ENCODE data around the gene SRRM1.
"Not testable (repeated sequence)": the region's sequence is repeated elsewhere in the genome, so short reads cannot be mapped to it uniquely, and the experiment has no call there.

Gene SRRM1

DNA sequence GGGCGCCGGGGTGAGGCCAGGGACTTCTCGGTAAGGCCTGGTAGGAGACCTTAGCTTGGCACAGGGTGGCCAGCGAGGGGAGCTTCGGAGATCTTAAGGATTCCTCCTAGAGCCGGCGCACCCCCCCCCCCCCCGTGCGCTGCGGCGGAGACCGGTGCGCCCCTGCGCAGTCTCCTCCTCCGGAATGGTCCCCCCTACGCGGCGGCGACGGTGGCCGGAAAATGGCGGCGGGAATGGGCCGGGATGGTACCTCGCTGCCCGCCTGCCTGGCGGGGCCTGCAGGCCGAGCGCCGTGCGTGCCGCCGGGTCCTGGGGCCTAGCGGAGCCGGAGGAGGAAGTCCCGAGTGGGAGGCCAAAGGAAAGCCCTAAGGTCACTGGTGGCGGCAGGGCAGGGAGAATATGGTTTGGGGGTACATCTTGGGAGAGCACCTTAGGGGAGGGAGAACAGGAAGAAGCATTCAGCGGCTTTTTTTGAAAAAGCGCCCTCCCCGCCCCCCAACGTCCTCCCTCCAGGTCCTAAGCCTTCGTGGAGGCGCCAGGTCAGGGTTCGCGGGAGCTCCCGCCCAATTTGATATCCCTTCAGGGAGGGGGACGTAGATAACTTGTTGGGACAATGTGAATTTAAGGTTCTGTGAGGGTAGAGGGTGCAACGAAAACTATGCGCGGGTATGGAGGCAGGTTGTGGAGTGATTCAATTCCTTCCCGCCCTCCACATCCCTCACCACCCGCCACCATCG is 429 bp downstream of the SRRM1 start:
- FAIRE-seq = no peak

- FAIRE-seq = no peak
Observed at GRCh38 chr1:24644100-24644384, 940 bp downstream of the SRRM1 start.

DNA sequence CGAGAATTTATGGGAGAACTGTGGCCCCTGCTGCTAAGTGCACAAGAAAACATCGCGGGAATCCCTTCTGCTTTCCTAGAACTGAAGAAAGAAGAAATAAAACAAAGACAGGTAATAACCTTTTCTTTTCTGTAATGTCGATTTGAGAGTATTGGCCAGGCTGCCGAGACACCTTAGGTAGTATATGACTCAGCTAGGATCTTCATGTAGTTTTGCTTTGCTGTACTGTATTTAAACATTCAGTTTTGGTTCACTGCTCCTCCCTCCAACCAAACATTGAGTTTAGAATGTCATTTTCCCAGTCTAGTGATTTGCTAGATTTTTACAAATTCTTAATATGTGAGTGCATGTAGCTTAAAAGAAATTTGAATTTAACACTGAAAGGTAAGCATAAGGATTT is 5.8 kb downstream of the SRRM1 start:
- no peak for FAIRE-seq

DNA sequence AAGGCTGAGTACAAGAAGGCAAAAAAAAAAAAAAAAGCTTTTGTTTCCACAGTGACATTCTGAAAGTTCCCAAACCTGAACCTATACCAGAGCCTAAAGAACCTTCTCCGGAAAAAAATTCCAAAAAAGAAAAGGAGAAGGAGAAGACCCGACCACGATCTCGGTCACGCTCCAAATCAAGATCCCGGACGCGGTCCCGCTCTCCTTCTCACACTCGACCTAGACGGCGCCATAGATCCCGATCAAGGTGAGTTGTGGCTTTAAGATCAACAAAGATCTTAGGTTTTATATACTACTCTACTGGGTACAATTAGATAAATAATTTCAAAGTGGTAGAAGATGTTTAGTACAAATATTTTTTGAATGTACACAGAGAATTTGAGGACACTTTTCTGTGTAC is 9.3 kb downstream of the SRRM1 start:
- no peak for FAIRE-seq

GRCh38 chr1:24654010-24654409 is 10.9 kb downstream of the SRRM1 start:
- no peak for FAIRE-seq

GRCh38 chr1:24656046-24656445 is 12.9 kb downstream of the SRRM1 start:
- no peak for FAIRE-seq

- FAIRE-seq = no peak
Observed at GRCh38 chr1:24657781-24658180, 14.7 kb downstream of the SRRM1 start.

DNA sequence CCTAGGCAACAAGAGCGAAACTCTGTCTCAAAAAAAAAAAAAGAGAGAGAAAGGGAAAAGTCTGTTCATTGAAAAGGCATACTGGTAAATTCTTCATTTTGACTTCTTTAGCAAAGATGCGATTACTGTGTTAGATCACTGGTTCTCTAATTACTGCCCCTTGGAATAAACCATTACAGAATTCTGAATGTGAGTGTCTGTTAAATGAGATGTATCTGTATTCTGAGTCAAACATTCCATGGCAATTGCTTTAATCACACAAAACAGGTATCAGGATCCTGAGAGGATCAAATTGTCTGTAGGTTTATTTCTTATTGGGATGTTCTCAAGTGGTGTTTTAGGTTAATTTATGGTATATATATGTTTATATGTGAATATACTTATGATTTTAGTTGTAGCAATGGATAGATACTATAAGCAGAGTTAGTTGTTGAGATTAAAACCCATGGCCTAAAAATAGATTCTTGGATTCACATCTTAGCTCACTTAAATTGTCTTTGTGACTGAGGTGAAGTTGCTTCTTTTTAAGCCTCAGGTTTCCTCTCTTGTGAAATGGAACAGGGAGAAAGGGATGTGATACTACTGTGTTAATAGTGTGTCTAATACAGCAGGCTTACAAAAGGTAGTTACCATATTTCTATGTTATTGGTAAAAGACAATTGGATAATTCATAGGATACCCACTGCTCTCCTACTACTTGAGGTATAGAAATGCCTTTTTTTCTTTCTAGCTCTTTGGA is 16.2 kb downstream of the SRRM1 start:
- FAIRE-seq = no peak

- FAIRE-seq = no peak
Observed at GRCh38 chr1:24659993-24660665, 17.0 kb downstream of the SRRM1 start.

- FAIRE-seq = no peak
Observed at GRCh38 chr1:24664507-24665033, 21.5 kb downstream of the SRRM1 start.

DNA sequence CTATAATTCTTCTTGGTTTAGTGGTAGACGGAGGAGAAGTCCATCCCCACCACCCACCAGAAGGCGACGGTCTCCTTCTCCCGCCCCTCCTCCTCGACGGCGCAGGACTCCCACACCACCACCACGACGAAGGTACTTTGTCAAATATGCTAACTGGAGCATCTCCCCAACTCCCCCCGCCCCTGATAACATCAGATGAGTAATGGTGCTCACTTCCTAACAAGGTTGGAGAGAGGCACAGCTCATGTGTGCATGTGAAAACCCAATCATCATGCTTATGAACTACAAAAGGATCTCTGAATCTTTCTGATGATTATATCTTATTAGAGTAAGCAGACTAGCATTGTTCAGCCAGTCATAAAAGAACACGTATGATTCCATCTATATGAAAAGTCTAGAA is 23.7 kb downstream of the SRRM1 start:
- FAIRE-seq = no peak

- FAIRE-seq = not testable (repeated sequence)
Observed at GRCh38 chr1:24671372-24671771, 28.3 kb downstream of the SRRM1 start.

DNA sequence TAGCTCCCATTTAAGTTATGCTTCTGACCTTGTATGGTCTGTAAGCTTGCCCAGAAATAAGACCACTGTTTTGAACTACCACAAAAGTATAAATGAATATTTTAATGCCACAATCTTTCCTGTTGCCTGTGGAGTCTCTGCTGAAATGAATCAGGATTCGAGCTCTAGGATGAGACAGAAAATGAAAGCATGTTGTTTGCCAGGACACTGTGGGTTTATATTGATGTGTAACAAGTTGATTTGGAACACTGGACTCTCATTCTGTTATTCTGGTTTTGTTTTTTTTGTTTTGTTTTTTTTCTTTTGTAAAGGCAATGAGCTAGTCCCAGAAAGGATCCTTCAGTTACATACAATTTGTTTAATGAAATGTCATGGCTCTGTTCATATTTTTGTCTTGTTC is 29.6 kb downstream of the SRRM1 start:
- not testable (repeated sequence) for FAIRE-seq

GRCh38 chr1:24673341-24673740 is 30.2 kb downstream of the SRRM1 start:
- FAIRE-seq = no peak

GRCh38 chr1:24678421-24678820 is 35.3 kb downstream of the SRRM1 start:
- not testable (repeated sequence) for FAIRE-seq

- FAIRE-seq = no peak
Observed at GRCh38 chr1:24679725-24680124, 36.6 kb downstream of the SRRM1 start.

DNA sequence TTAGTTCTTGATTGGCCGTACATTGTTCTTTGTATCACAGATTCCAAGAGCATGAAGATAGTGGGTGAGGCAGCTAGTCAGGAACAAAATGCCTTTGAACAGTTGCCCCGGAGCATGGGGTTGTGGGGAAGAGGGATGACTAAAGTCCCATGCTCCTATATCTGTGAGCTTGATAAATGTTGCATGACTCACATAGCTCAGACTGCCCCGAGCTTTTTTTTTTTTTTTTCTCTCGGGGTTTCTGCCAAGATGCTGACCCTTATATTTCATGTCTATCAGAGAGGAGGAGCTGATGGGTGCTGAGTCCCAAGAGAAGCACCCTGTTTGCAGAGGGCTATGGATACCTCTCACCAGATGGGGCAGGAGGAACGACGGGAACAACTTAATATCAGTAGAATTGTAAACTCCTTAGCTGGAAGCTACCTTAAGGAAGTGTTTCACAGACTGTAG is 40.6 kb downstream of the SRRM1 start:
- no peak for FAIRE-seq

- no peak for FAIRE-seq
Observed at GRCh38 chr1:24688033-24688432, 44.9 kb downstream of the SRRM1 start.

GRCh38 chr1:24688621-24689195 is 45.6 kb downstream of the SRRM1 start:
- no peak for FAIRE-seq

- FAIRE-seq = no peak
Observed at GRCh38 chr1:24691051-24691450, 47.9 kb downstream of the SRRM1 start.

DNA sequence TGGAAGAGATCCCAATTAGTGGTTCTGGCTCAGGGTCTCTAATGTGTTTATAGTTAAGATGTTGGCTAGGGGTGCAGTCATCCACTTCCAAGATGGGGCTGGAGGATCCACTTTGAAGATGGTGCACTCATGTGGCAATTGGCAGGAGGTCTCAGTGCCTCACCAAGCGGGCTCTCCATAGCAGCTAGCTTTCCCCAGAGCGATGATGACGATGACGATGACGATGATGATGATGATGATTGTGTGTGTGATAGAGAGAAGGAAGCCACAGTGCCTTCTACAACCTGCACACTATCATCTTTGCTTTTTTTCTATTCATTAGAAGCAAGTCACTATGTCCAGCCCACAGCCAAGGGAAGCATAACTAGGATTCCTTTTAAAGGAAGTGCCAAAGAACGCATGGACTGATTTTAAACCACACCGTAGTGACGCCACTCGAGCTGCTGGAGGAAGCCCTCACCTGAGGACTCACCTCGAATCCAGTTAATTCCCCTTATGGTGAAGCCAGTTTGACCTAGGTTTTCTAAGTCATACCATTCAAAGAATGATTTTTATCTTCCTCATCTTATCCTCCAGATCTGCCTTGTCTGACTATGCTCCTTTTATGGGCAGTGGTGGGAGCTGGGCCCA is 49.4 kb downstream of the SRRM1 start:
- FAIRE-seq = no peak

DNA sequence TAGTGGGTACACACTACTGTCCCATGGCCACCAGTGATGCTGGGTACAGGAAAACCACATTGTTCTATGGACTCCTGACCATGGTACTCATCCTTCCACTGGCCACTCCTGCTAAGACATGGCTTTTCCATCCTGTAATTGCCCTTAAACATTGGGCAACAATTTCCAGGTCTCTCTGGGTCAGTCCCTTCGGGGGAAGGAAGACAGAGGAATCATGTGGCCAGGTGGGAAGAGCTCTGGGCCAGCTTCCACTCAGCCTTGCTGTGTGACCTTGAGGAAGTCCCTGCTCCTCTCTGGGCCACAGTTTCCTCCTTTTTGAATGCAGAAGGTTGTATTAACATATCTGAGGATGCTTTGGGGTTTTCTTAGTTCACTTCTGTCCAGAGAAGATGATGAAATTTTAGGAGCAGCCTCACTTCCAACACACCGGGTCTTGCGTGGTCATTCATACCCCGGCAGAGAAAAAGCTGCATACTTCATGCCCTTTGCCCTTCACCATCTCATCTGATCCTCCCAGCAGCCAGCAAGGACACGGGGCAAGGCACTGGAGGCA is 50.8 kb downstream of the SRRM1 start:
- FAIRE-seq = no peak

DNA sequence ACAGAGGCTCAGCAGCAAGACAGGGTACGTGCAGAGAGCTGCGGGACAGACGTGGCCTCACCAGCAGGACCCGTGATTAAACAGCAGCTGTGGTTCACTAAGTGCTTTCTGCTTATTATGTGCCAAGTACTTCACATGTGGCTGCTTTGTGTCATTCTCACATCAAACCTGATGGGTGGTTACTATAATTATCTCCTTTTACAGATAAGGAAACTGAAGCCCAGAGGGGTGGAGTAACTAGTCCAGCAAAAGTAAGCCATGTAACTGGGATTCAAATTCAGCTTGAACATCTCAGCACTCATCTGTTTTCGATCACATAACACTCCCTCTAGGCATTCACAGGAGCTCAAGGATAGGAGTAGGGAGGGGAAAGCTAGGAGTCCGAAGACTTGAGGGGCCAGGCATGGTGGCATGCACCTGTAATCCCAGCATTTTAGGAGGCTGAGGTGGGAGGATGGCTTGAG is 51.3 kb downstream of the SRRM1 start:
- FAIRE-seq = no peak
